ENCODE results near the gene PUS3. TPM values are rescaled to one million over a fixed set of nuclear protein-coding genes. Genes with fewer than 3 reads are reported as not detected.

Gene PUS3
- polyA plus RNA-seq, 3 donors, result 2.0 to 5.3 (median 3.1) TPM

DNA sequence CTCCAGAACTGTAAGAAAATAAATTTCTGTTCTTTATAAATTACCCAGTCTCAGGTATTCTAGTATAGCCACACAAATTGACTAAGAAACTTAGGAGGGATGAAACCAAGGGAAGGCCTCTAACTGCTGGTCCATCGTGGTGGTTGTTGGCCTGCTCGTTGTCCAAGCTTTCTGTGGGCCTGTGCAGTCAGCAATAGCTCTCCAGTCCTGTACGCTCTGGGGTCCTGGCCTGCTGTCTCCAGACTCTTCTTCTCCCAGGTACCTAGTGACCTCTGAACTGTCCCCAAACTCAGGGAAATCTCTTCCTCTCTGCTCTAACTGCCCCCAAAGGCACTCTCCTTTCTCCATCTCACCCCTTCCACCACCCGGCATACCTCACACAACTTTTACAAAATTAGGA is 37.1 kb upstream of the PUS3 start:
- DNase-seq, result no peak
- Mint-ChIP-seq H3K4me3 (no peak overlapping the region), H3K4me1 (peaks cover 4% of the 10 kb centered on the region), H3K9me3 (peaks cover 0 to 7% (median 0%) of the 10 kb centered on the region in 7 donors), H3K27ac (no peak overlapping the region), H3K27me3 (ENCODE audit: low read depth in 3 of 3) (peaks cover 0 to 8% (median 2%) of the 10 kb centered on the region in 3 donors), H3K36me3 (no peaks in the 10 kb centered on the region)
- intact Hi-C loops (cut with micrococcal nuclease), result no loop called here
- Histone ChIP-seq H3K4me1 (ENCODE audit: control insufficient read depth in 1 of 2, insufficient read depth in 2 of 2, low read length in 2 of 2) (no peaks in the 10 kb centered on the region), H4K20me1 (ENCODE audit: insufficient read depth, low read length) (no peaks in the 10 kb centered on the region), H3K27me3 (ENCODE audit: control insufficient read depth in 2 of 2, insufficient read depth in 2 of 2, low read length in 2 of 2) (no peaks in the 10 kb centered on the region), H2AFZ (ENCODE audit: insufficient read depth, low read depth, low read length, poor library complexity, severe bottlenecking) (no peak overlapping the region), H3K27ac (ENCODE audit: low read depth in 1 of 2, low read length in 2 of 2) (no peak overlapping the region), H3K4me2 (replicated peaks; ENCODE audit: extremely low read depth, low read length, poor library complexity, severe bottlenecking) (no peak overlapping the region), H3K4me3 (replicated peaks in 1 of 3; ENCODE audit: low read depth in 2 of 3, low read length in 3 of 3) (no peak overlapping the region), H3K79me2 (ENCODE audit: insufficient read depth, low read length) (no peaks in the 10 kb centered on the region), H3K36me3 (replicated peaks in 1 of 2; ENCODE audit: control insufficient read depth in 1 of 2, insufficient read depth in 2 of 2, low read length in 2 of 2) (no peaks in the 10 kb centered on the region), H3K9me3 (replicated peaks in 1 of 2; ENCODE audit: control insufficient read depth in 1 of 2, insufficient read depth in 1 of 2, low read length in 2 of 2) (no peaks in the 10 kb centered on the region), H3K9ac (ENCODE audit: insufficient read depth, low read length, poor library complexity, severe bottlenecking) (no peak overlapping the region)
- no peak for TF ChIP-seq CTCF (IDR thresholded peaks at IDR 0.05)
- 100% methylated on average over 1 of the region's 4 CpGs for WGBS (ENCODE audit: insufficient coverage)

DNA sequence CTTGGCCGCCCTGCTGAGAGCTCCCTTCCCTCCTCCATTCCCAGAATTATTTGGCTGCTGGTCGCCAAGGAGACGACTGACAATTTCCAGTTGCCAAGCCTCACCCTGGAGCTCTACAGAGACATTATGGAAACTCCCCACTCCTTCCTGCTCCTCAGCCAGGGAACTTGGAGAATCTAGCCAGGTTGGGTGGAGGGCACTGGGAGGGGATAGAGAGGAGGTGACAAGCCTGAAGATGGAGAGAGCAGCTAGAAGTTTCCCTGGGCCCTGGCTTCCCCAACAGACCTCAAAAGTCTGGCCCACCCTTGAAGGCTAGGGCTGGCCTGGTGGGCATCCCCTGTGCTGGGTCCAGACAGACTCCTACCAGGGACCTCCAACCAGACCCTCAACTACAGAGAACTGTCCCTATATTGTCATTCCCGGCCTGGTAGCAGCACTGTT is 36.1 kb upstream of the PUS3 start:
- Histone ChIP-seq H3K9me3 (replicated peaks in 1 of 2; ENCODE audit: control insufficient read depth in 1 of 2, insufficient read depth in 1 of 2, low read length in 2 of 2) (no peaks in the 10 kb centered on the region), H3K9ac (ENCODE audit: insufficient read depth, low read length, poor library complexity, severe bottlenecking) (no peak overlapping the region), H4K20me1 (ENCODE audit: insufficient read depth, low read length) (no peaks in the 10 kb centered on the region), H3K4me1 (ENCODE audit: control insufficient read depth in 1 of 2, insufficient read depth in 2 of 2, low read length in 2 of 2) (no peaks in the 10 kb centered on the region), H3K79me2 (ENCODE audit: insufficient read depth, low read length) (no peaks in the 10 kb centered on the region), H3K36me3 (replicated peaks in 1 of 2; ENCODE audit: control insufficient read depth in 1 of 2, insufficient read depth in 2 of 2, low read length in 2 of 2) (no peaks in the 10 kb centered on the region), H3K4me3 (replicated peaks in 1 of 3; ENCODE audit: low read depth in 2 of 3, low read length in 3 of 3) (no peak overlapping the region), H3K4me2 (replicated peaks; ENCODE audit: extremely low read depth, low read length, poor library complexity, severe bottlenecking) (no peak overlapping the region), H3K27ac (ENCODE audit: low read depth in 1 of 2, low read length in 2 of 2) (no peak overlapping the region), H2AFZ (ENCODE audit: insufficient read depth, low read depth, low read length, poor library complexity, severe bottlenecking) (no peak overlapping the region), H3K27me3 (ENCODE audit: control insufficient read depth in 2 of 2, insufficient read depth in 2 of 2, low read length in 2 of 2) (no peaks in the 10 kb centered on the region)
- no peak for DNase-seq
- intact Hi-C loops (cut with micrococcal nuclease), result no loop called here
- no peak for TF ChIP-seq CTCF (IDR thresholded peaks at IDR 0.05)
- no CpG with 5 or more reads among the region's 4 CpGs for WGBS (ENCODE audit: insufficient coverage)
- H3K4me1 Mint-ChIP-seq, result peaks cover 4% of the 10 kb centered on the region
- peaks cover 0 to 8% (median 2%) of the 10 kb centered on the region in 3 donors for H3K27me3 Mint-ChIP-seq (ENCODE audit: low read depth in 3 of 3)
- peaks cover 0 to 7% (median 0%) of the 10 kb centered on the region in 7 donors for H3K9me3 Mint-ChIP-seq
- H3K4me3 Mint-ChIP-seq, result no peak overlapping the region
- H3K27ac Mint-ChIP-seq, result no peak overlapping the region
- no peaks in the 10 kb centered on the region for H3K36me3 Mint-ChIP-seq

Data from CD14-positive monocyte (primary cell).